NCI-H128 (cell line): ENCODE measurements around the gene RPL29.

Experiments used
- DNase-seq: peaks from one replicate; lab custom pipeline; 2025; ENCODE audit not compliant: unreplicated experiment; lab: John Stamatoyannopoulos, UW

Gene RPL29

DNA sequence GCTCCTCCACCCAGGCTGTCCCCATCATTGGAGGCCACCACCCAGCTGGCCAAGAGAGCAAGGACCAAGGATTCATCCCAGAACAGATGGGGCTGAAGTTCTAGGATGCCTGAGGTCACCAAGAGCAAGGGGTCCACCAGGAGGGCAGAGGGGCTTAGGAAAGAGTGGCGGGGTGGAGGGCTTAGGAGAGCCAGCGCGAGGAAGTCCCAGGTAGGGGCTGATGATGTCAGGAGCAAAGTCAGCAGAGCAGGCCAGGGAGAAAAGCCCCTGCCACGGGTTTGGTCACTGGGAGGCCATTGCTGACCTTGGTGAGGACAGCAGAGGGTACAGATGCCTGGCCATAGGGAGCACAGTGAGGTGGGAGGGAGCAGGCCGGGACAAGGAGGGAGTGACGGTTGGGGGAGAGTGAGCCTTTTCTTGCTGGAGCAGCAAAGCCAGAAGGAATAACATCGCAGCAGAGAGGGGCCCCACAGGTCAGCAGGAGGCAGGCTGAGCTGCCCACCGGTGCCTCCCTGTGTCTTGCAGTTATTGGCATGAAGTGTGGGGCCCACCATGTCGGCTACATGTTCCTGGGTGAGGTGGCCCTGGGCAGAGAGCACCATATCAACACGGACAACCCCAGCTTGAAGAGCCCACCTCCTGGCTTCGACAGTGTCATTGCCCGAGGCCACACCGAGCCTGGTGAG, 48.3 kb downstream of the RPL29 start:
- DNase-seq: no peak

DNA sequence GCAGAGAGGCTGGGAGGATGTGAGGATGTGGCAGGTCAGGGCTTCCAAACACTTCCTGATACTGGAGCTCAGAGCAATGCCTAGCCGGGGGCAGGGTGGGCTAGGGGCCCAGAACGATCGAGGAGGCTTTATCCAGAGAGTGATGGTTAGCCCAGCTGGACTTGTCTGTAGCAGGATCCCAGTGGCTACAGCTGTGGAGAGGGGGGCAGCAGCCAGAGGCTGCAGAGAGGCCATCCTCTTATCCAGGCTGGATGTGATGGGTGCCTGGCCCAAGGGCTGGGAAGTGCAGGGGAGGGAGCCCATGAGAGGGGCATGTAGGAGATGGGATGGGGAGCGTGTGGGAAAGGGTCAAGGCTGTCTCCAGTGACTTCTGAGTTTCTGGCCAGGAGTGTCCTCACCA, 48.9 kb downstream of the RPL29 start:
- no peak for DNase-seq

GRCh38 chr3:51945926-51946705, 49.6 kb downstream of the RPL29 start:
- DNase-seq: no peak

DNA sequence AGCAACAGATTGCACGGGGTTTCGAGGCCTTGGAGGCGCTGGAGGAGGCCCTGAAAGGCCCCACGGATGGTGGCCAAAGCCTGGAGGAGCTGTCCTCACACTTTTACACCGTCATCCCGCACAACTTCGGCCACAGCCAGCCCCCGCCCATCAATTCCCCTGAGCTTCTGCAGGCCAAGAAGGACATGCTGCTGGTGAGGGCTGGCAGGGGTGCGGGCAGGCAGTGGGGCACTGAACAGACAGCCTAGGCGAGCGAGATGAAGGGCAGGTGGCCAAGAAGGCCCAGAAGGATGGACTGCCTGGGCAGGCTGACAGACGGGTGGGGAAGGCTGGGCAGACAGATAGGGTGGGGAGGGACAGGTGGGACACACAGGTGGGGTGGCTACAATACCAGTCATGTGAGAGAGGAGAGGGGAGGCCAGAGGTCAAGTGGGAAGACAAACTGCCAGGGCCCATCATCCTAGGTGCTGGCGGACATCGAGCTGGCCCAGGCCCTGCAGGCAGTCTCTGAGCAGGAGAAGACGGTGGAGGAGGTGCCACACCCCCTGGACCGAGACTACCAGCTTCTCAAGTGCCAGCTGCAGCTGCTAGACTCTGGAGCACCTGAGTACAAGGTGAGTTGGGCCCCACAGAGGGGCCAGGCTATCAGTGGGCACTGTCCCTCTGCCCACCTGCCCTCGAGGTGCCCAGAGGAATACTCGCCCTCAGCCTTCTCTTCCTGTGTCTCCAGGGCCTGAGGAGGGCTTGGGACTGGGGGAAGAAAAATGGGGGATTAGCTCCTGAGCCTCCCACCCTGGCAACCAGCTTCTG, 50.5 kb downstream of the RPL29 start:
- no peak for DNase-seq

GRCh38 chr3:51944451-51945021, 51.2 kb downstream of the RPL29 start:
- DNase-seq: no peak
